ENCODE measurements around the gene PCYT1A.

DNA sequence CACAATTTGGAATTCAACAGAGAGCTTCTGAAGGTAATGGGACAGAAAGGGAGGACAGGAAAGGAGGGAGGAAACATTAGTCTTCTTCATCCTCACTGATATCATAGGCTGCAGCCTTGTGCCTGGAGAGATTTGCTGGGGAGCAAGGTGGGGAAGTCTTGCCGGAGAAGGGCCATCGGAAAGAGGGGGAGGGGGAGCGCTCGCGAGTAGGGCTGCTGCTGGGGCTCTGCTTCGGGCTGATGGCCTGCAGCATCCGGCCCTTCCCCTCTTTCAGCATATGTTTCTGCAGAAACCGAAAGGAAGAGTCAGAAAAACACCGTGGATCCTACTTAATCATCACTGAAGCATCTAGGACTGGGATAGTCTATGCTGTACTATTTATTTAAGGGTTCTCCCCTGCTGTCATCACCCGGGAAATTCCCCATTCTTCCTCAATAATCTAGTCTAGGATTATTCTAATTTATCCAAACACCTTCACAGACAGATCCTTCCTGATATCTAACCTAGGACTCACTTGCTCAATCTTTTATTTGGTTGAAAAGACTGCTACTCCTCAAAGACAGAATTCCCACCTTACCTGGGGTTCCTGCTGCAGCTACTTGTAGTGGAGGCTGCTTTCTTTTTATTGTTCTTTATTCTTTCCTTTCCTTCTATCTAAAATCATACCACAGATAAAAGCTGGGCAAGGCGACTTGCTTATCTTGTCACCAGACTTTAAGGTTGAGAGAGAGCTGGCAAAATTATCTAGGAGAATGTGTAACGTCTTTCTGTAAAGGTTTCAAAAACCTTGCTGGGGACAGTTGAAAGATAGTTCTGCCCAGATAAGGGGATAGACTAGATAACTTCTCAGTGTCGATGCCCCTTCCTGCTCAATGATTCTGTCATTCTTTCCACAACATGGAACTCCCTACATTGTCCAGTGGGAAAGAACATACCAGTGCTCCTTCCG, 48.6 kb downstream of the PCYT1A start:
- TF ChIP-seq, protein P1, sequence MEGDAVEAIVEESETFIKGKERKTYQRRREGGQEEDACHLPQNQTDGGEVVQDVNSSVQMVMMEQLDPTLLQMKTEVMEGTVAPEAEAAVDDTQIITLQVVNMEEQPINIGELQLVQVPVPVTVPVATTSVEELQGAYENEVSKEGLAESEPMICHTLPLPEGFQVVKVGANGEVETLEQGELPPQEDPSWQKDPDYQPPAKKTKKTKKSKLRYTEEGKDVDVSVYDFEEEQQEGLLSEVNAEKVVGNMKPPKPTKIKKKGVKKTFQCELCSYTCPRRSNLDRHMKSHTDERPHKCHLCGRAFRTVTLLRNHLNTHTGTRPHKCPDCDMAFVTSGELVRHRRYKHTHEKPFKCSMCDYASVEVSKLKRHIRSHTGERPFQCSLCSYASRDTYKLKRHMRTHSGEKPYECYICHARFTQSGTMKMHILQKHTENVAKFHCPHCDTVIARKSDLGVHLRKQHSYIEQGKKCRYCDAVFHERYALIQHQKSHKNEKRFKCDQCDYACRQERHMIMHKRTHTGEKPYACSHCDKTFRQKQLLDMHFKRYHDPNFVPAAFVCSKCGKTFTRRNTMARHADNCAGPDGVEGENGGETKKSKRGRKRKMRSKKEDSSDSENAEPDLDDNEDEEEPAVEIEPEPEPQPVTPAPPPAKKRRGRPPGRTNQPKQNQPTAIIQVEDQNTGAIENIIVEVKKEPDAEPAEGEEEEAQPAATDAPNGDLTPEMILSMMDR (IDR thresholded peaks at IDR 0.05), result no peak
- no peak for TF ChIP-seq POLR2A (IDR thresholded peaks at IDR 0.05)
